ENCODE data around the gene SPTBN1. TPM values are rescaled to one million over a fixed set of nuclear protein-coding genes. Genes with fewer than 3 reads are reported as not detected.
A peak's percentile ranks its signal among the peaks of the same experiment; 100 is the strongest.

SPTBN1 gene
- total and polyA plus RNA-seq, 2 experiments from 2014 or later: 58.1 to 204 TPM

DNA sequence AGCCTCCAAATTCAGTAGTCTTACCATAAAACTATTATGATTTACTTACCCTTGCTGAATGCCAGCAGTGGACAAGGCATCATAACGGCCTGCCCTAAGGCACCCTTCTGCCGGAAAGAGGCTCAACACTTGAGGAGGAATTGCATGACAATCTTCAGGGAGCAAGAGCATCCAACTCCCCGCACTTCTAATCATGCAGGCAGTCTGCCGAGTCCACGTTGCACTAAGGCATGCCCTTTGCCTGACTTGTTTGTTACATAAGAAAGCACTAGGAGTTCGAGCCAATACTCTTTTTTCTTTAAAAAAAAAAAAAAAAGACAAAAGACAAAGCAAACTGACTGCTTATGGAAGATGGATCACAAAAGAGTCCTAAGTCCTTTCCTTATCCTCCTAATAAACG, 17.9 kb upstream of the SPTBN1 start:
- Mint-ChIP-seq H3K9me3 (no peaks in the 10 kb centered on the region), H3K36me3 (ENCODE audit: low read depth) (no peaks in the 10 kb centered on the region), H3K27ac (no peak overlapping the region), H3K27me3 (ENCODE audit: insufficient read depth, low read depth, poor library complexity) (no peaks in the 10 kb centered on the region), H3K4me3 (no peak overlapping the region), H3K4me1 (no peaks in the 10 kb centered on the region)
- DNase-seq (ENCODE audit: low spot score): peak; percentile 17
- peaks cover 7% of the 10 kb centered on the region; the same call in 1 of the 2 replicates for H3K4me1 ChIP-seq (ENCODE audit: insufficient read depth)
- no peak for TF ChIP-seq JUNB (IDR thresholded peaks at IDR 0.05; ENCODE audit: unreplicated experiment)
- no peak for TF ChIP-seq POLR2AphosphoS5 (IDR thresholded peaks at IDR 0.05; ENCODE audit: low read depth)
- no peak for TF ChIP-seq ZNF331 (CRISPR knock-in tag; IDR thresholded peaks at IDR 0.05; ENCODE audit: low read depth)
- no peak for TF ChIP-seq EZH2phosphoT487 (IDR thresholded peaks at IDR 0.05; ENCODE audit: unreplicated experiment)
- TF ChIP-seq ZNF114 (CRISPR knock-in tag; IDR thresholded peaks at IDR 0.05): no peak
- no peak for TF ChIP-seq STAT1 (IDR thresholded peaks at IDR 0.05; ENCODE audit: unreplicated experiment)
- no peak for TF ChIP-seq EZH2 (IDR thresholded peaks at IDR 0.05; ENCODE audit: low read depth, unreplicated experiment)
- TF ChIP-seq, protein P1, sequence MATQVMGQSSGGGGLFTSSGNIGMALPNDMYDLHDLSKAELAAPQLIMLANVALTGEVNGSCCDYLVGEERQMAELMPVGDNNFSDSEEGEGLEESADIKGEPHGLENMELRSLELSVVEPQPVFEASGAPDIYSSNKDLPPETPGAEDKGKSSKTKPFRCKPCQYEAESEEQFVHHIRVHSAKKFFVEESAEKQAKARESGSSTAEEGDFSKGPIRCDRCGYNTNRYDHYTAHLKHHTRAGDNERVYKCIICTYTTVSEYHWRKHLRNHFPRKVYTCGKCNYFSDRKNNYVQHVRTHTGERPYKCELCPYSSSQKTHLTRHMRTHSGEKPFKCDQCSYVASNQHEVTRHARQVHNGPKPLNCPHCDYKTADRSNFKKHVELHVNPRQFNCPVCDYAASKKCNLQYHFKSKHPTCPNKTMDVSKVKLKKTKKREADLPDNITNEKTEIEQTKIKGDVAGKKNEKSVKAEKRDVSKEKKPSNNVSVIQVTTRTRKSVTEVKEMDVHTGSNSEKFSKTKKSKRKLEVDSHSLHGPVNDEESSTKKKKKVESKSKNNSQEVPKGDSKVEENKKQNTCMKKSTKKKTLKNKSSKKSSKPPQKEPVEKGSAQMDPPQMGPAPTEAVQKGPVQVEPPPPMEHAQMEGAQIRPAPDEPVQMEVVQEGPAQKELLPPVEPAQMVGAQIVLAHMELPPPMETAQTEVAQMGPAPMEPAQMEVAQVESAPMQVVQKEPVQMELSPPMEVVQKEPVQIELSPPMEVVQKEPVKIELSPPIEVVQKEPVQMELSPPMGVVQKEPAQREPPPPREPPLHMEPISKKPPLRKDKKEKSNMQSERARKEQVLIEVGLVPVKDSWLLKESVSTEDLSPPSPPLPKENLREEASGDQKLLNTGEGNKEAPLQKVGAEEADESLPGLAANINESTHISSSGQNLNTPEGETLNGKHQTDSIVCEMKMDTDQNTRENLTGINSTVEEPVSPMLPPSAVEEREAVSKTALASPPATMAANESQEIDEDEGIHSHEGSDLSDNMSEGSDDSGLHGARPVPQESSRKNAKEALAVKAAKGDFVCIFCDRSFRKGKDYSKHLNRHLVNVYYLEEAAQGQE (IDR thresholded peaks at IDR 0.05; ENCODE audit: unreplicated experiment): no peak
- TF ChIP-seq, protein P2, sequence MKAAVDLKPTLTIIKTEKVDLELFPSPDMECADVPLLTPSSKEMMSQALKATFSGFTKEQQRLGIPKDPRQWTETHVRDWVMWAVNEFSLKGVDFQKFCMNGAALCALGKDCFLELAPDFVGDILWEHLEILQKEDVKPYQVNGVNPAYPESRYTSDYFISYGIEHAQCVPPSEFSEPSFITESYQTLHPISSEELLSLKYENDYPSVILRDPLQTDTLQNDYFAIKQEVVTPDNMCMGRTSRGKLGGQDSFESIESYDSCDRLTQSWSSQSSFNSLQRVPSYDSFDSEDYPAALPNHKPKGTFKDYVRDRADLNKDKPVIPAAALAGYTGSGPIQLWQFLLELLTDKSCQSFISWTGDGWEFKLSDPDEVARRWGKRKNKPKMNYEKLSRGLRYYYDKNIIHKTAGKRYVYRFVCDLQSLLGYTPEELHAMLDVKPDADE (IDR thresholded peaks at IDR 0.05): no peak
- TF ChIP-seq, protein P3, sequence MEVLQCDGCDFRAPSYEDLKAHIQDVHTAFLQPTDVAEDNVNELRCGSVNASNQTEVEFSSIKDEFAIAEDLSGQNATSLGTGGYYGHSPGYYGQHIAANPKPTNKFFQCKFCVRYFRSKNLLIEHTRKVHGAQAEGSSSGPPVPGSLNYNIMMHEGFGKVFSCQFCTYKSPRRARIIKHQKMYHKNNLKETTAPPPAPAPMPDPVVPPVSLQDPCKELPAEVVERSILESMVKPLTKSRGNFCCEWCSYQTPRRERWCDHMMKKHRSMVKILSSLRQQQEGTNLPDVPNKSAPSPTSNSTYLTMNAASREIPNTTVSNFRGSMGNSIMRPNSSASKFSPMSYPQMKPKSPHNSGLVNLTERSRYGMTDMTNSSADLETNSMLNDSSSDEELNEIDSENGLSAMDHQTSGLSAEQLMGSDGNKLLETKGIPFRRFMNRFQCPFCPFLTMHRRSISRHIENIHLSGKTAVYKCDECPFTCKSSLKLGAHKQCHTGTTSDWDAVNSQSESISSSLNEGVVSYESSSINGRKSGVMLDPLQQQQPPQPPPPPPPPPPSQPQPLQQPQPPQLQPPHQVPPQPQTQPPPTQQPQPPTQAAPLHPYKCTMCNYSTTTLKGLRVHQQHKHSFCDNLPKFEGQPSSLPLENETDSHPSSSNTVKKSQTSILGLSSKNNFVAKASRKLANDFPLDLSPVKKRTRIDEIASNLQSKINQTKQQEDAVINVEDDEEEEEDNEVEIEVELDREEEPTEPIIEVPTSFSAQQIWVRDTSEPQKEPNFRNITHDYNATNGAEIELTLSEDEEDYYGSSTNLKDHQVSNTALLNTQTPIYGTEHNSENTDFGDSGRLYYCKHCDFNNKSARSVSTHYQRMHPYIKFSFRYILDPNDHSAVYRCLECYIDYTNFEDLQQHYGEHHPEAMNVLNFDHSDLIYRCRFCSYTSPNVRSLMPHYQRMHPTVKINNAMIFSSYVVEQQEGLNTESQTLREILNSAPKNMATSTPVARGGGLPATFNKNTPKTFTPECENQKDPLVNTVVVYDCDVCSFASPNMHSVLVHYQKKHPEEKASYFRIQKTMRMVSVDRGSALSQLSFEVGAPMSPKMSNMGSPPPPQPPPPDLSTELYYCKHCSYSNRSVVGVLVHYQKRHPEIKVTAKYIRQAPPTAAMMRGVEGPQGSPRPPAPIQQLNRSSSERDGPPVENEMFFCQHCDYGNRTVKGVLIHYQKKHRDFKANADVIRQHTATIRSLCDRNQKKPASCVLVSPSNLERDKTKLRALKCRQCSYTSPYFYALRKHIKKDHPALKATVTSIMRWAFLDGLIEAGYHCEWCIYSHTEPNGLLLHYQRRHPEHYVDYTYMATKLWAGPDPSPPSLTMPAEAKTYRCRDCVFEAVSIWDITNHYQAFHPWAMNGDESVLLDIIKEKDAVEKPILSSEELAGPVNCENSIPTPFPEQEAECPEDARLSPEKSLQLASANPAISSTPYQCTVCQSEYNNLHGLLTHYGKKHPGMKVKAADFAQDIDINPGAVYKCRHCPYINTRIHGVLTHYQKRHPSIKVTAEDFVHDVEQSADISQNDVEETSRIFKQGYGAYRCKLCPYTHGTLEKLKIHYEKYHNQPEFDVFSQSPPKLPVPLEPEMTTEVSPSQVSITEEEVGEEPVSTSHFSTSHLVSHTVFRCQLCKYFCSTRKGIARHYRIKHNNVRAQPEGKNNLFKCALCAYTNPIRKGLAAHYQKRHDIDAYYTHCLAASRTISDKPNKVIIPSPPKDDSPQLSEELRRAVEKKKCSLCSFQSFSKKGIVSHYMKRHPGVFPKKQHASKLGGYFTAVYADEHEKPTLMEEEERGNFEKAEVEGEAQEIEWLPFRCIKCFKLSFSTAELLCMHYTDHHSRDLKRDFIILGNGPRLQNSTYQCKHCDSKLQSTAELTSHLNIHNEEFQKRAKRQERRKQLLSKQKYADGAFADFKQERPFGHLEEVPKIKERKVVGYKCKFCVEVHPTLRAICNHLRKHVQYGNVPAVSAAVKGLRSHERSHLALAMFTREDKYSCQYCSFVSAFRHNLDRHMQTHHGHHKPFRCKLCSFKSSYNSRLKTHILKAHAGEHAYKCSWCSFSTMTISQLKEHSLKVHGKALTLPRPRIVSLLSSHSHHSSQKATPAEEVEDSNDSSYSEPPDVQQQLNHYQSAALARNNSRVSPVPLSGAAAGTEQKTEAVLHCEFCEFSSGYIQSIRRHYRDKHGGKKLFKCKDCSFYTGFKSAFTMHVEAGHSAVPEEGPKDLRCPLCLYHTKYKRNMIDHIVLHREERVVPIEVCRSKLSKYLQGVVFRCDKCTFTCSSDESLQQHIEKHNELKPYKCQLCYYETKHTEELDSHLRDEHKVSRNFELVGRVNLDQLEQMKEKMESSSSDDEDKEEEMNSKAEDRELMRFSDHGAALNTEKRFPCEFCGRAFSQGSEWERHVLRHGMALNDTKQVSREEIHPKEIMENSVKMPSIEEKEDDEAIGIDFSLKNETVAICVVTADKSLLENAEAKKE (CRISPR knock-in tag; IDR thresholded peaks at IDR 0.05): no peak
- TF ChIP-seq, protein P4, sequence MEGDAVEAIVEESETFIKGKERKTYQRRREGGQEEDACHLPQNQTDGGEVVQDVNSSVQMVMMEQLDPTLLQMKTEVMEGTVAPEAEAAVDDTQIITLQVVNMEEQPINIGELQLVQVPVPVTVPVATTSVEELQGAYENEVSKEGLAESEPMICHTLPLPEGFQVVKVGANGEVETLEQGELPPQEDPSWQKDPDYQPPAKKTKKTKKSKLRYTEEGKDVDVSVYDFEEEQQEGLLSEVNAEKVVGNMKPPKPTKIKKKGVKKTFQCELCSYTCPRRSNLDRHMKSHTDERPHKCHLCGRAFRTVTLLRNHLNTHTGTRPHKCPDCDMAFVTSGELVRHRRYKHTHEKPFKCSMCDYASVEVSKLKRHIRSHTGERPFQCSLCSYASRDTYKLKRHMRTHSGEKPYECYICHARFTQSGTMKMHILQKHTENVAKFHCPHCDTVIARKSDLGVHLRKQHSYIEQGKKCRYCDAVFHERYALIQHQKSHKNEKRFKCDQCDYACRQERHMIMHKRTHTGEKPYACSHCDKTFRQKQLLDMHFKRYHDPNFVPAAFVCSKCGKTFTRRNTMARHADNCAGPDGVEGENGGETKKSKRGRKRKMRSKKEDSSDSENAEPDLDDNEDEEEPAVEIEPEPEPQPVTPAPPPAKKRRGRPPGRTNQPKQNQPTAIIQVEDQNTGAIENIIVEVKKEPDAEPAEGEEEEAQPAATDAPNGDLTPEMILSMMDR (conservative IDR thresholded peaks at IDR 0.05; ENCODE audit: low read depth in 2 of 2): no peak
- TF ChIP-seq NANOG (IDR thresholded peaks at IDR 0.05; ENCODE audit: borderline replicate concordance): no peak
- TF ChIP-seq CREB1 (CRISPR knock-in tag; IDR thresholded peaks at IDR 0.05; ENCODE audit: low read depth): no peak
- no peak overlapping the region for H2AFZ ChIP-seq
- no peak overlapping the region for H3K4me2 ChIP-seq
- no peaks in the 10 kb centered on the region for H3F3A ChIP-seq (replicated peaks; ENCODE audit: low read depth)
- no peaks in the 10 kb centered on the region for H3K79me2 ChIP-seq (replicated peaks; ENCODE audit: insufficient read depth)
- peak; percentile 34; the same call in 2 of the 3 replicates for ATAC-seq
- no peak overlapping the region for H3K27ac ChIP-seq (ENCODE audit: low read depth)
- no peaks in the 10 kb centered on the region for H4K20me1 ChIP-seq (replicated peaks; ENCODE audit: insufficient read depth)
- H3K9me2 ChIP-seq (ENCODE audit: insufficient read depth): no peaks in the 10 kb centered on the region
- no peak overlapping the region for H3K4me3 ChIP-seq
- H3K27me3 ChIP-seq (ENCODE audit: insufficient read depth): no peaks in the 10 kb centered on the region
- H3K36me3 ChIP-seq (ENCODE audit: insufficient read depth): no peaks in the 10 kb centered on the region

Measured in GM23338 (cell line).